Measurements from ENCODE around the gene CHCHD6. TPM values are rescaled to one million over a fixed set of nuclear protein-coding genes. Genes with fewer than 3 reads are reported as not detected.

Gene CHCHD6, protein sequence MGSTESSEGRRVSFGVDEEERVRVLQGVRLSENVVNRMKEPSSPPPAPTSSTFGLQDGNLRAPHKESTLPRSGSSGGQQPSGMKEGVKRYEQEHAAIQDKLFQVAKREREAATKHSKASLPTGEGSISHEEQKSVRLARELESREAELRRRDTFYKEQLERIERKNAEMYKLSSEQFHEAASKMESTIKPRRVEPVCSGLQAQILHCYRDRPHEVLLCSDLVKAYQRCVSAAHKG
- 14.3 and 15.2 TPM in 2 replicates for total RNA-seq

DNA sequence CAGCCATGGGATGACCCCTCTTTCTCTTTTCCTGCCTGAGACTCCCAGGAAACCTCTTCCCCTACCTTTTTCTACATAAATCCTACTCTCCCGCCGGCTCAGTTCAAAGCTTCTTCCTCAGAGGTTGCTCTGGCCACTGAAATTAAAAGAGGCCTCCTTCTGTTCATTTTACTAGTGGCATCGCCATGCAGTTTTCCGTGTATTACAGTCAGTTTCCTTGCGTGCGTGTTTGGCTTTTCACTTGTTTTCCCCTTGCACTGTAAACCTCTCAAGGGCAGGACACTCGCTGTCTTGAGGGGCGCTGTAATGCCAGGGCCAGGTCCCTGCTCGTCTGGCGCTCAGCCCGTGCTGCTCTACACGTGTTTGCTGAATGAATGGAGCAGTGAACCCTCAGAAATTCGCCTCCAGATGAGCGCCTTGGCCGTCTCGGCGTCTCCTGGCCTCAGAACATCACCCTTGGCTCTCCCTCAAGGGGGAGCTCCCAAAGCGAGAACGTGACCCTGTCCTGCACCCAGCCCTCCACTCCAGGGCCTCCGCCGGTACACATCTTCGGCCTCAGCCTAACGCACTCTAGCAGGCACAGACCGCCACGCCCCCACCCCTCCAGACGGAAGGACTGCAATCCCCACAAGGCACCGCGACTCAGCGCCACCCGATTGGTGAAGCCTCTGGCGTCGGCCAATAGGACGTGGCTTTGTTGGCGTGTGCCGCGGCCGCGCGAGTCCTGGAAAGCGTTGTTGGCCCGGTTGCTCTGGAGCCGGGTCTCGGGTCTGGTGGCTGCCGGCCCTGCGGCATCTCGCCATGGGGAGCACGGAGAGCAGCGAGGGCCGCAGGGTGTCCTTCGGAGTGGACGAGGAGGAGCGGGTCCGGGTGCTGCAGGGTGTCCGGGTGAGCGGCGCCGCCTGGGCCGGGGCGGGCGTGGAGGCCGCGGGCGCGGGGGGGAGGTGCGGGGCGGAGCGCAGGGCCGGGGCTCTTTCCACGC, at the start of gene CHCHD6:
TSS of gene CHCHD6 (plus strand) at position 729 of the 982 bp plus-strand sequence. CDS start at position 802, 73 bp downstream.

DNA sequence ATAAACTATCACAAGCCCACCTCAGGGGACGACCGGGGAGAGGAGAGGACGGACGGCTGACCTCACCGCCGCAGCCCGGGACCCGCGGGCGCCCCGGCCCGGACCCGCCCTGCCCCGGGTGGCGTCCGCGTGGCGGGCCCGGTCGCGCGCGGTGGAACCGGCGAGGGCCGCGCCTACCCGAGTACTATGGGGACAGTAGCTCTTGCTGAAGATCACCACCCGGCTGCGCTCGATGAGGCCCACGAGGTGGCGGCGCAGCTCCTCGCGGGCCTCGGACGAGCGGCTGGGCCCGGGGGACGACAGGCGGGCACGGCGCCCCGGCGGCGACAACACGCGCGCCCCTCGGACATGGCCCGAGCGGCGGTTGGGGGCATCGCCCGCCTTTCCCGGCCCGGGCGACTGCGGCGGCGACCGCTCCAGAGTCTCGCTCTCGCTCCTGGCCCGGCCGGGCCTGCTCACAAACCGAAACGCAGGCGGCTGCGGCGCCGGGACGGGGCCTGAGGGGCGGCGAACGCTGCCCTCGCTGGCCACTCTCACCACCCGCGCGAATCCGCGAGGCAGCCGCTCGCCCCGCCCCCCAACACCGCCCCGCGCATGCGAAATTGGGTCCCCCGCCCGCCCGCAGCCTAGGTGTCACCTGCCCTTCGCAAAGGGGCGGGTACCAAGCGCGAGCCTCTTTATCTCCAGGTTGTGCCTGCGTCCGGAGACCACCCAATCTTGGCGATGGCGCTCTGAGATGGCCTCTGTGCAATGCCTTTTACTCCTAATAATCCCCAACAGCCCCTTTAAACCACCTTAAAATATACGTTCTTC, 49.3 kb upstream of the CHCHD6 start, which contains the start of gene TXNRD3:
TSS of gene TXNRD3 (minus strand) at position 554 of the 813 bp plus-strand sequence.

DNA sequence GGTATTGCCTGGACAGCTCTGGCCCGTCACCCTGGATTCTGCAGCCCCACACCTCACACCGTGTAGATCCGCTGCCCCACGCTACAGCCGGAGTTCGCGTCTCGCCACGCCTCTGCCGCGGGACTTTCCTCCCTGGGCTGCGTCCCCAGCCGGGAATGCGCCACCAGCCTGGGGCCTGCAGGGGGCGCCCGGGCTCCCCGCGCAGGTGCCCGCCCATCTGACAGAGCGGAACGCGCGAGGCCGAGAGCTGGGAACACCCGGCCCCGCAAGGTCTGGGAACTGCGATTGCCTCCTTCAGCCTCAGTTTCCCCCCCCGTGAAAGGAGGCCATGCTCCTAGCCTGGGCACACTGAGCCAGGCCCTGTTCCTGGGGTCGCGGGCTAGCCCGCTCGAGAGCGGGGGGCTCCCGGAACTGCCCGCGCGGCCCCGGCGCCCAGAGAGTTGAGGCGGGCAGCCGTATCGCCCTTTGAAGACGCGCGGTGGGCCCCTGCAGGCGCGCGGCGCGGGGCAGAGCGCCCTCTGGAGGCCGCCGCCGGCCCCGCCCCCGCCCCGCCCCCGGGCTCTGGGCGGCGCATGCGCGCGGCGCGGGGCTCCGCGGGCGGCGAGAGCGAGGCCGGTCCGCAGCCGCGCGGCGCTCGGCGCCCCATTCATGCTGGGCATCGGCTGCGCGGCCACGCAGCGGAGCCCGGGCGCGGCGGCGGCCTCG, 278.6 kb downstream of the CHCHD6 start, which contains the start of gene PLXNA1:
TSS of gene PLXNA1 (plus strand) at position 645 of the 705 bp plus-strand sequence. CDS start 5,479 bp downstream, outside the sequence.

Other genes starting within 250 kb of the CHCHD6 start
- gene ZXDC, start 228.3 kb upstream of the CHCHD6 start, total RNA-seq = 16.6 and 17.7 TPM in 2 replicates
- gene UROC1, start 186.5 kb upstream of the CHCHD6 start, total RNA-seq = not detected in 2 replicates
- 0.09 TPM in 1 of 2 replicates, not detected in the other for gene CHST13, start 180.1 kb upstream of the CHCHD6 start, total RNA-seq
- not detected in 2 replicates for gene C3orf22, start 145.3 kb upstream of the CHCHD6 start, total RNA-seq
- gene TXNRD3, start 49.1 kb upstream of the CHCHD6 start, total RNA-seq = 14.3 and 16.2 TPM in 2 replicates

All from smooth muscle cell of bladder (primary cell).